MM.1S (cell line): ENCODE data around the gene ALDH3B1.
A peak's percentile ranks its signal among the peaks of the same experiment; 100 is the strongest.

Experiments used
- DNase-seq: peaks from one replicate; pipeline ENCODE4 v3.0.0-alpha.2; 2015
- H2AFZ ChIP-seq: fragments of 300-600 bp; sonication (generic); 2 replicates; pipeline ENCODE4 v1.6.0; 2016; ENCODE audit warnings: antibody characterized with exemption, low read length
- H3F3A ChIP-seq: fragments of 300-600 bp; sonication (generic); 2 replicates; pipeline ENCODE4 v1.6.1; 2016; ENCODE audit warnings: mild to moderate bottlenecking, antibody characterized with exemption, low read length, moderate library complexity, mixed read lengths; ENCODE audit not compliant: insufficient read depth
- H3K27ac ChIP-seq: fragments of 300-600 bp; sonication (generic); 2 replicates; pipeline ENCODE4 v1.5.1; 2016; ENCODE audit warnings: mild to moderate bottlenecking, low read length
- H3K27me3 ChIP-seq: fragments of 300-600 bp; sonication (generic); replicated peaks from 2 replicates; pipeline ENCODE4 v1.6.0; 2016; ENCODE audit warnings: low read length; ENCODE audit not compliant: insufficient read depth
- H3K36me3 ChIP-seq: fragments of 300-600 bp; sonication (generic); replicated peaks from 2 replicates; pipeline ENCODE4 v1.6.1; 2016; ENCODE audit warnings: mild to moderate bottlenecking, low read length, mixed read lengths; ENCODE audit not compliant: insufficient read depth
- H3K4me1 ChIP-seq: fragments of 300-600 bp; sonication (generic); 2 replicates; pipeline ENCODE4 v1.6.1; 2016; ENCODE audit warnings: low read length, mixed read lengths
- H3K4me2 ChIP-seq: fragments of 300-600 bp; sonication (generic); 2 replicates; pipeline ENCODE4 v1.6.0; 2016; ENCODE audit warnings: low read depth, low read length
- H3K4me3 ChIP-seq: fragments of 300-600 bp; sonication (generic); 2 replicates; pipeline ENCODE4 v1.5.1; 2016; ENCODE audit warnings: low read length, mixed read lengths
- H3K79me2 ChIP-seq: fragments of 300-600 bp; sonication (generic); 2 replicates; pipeline ENCODE4 v1.6.1; 2016; ENCODE audit warnings: mixed run types, low read length, mixed read lengths
- H3K9ac ChIP-seq: fragments of 300-600 bp; sonication (generic); 2 replicates; pipeline ENCODE4 v1.6.1; 2016; ENCODE audit warnings: low read length, mixed read lengths
- H3K9me2 ChIP-seq: fragments of 300-600 bp; sonication (generic); replicated peaks from 2 replicates; pipeline ENCODE4 v1.6.1; 2016; ENCODE audit warnings: mild to moderate bottlenecking, low read length, mixed read lengths; ENCODE audit not compliant: insufficient read depth
- H3K9me3 ChIP-seq: fragments of 300-600 bp; sonication (generic); replicated peaks from 2 replicates; pipeline ENCODE4 v1.6.1; 2016; ENCODE audit warnings: mild to moderate bottlenecking, low read length, mixed read lengths; ENCODE audit not compliant: insufficient read depth
- H4K20me1 ChIP-seq: fragments of 300-600 bp; sonication (generic); 2 replicates; pipeline ENCODE4 v1.6.1; 2016; ENCODE audit warnings: mild to moderate bottlenecking, low read length, moderate library complexity, mixed read lengths; ENCODE audit not compliant: insufficient read depth
- EZH2 ChIP-seq: fragments of 300-600 bp; sonication (generic); optimal IDR thresholded peaks from 2 replicates; pipeline ENCODE3; 2017; ENCODE audit warnings: low read depth, mild to moderate bottlenecking, antibody characterized with exemption, low read length, mixed read lengths
- EZH2phosphoT487 ChIP-seq: fragments of 300-600 bp; sonication (generic); IDR thresholded peaks from 2 replicates; pipeline ENCODE4 v1.6.1; 2018; ENCODE audit warnings: antibody characterized with exemption, low read length
- TF ChIP-seq, protein P1 (sequence below): fragments of 300-600 bp; sonication (generic); IDR thresholded peaks from 2 replicates; pipeline ENCODE4 v1.5.1; 2016; ENCODE audit warnings: antibody characterized with exemption, low read length, mixed read lengths

ALDH3B1 gene

DNA sequence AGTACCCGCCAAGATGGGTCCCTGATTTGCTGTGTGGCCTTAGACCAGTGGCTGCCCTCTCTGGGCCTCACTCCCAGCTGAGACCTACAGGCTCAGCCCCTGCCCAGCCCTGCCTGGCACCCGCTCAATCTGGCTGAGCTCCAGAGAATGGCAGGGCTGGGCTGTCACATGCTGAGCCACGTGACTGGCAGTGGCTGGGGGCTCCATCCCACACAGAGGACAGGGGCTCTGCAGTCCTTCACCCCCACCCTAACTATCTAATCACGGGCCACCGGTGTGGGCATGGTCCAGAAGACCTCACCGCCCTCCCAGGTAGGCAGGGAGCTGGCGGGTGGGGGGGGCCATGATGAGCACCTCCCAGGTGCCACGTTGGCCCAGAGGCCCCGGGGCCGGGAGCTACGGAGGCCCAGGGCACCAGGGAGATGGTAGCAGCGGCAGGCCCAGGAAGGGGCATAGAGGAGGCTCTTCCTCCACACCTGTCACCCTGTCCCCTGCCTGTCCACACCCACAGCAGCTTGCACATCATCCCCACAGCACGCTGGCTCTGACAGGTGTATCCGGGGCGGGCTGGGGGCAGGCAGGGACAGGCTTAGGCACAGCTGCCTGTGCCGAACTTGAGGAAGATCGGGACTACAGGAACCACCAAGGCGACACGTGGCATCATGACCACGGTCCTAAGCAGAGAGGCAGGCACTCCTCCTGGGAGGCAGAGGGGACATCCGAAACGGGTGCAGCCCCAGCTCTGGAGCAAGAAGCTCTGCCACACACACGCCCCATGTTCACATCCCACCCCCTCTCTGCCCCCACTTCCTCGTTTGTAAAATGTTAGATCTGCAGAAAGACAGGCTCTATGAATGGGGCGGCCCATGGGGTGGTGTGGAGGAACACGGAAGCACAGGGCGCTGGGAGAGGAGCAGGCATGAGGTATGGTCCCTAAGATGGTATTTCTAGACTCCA, 1.5 kb upstream of the ALDH3B1 start:
- Histone ChIP-seq H3K27ac (peak overlapping the region; percentile 95), H3K4me3 (peak overlapping the region; percentile 32), H3K9me3 (no peaks in the 10 kb centered on the region), H3K9ac (peak overlapping the region; percentile 68), H3K36me3 (no peaks in the 10 kb centered on the region), H3K9me2 (no peaks in the 10 kb centered on the region), H3K27me3 (no peaks in the 10 kb centered on the region), H2AFZ (peak overlapping the region; percentile 41), H4K20me1 (no peaks in the 10 kb centered on the region), H3K4me2 (peak overlapping the region; percentile 70), H3F3A (peaks cover 50% of the 10 kb centered on the region), H3K79me2 (no peaks in the 10 kb centered on the region), H3K4me1 (peaks cover 76% of the 10 kb centered on the region)
- TF ChIP-seq, protein P1, sequence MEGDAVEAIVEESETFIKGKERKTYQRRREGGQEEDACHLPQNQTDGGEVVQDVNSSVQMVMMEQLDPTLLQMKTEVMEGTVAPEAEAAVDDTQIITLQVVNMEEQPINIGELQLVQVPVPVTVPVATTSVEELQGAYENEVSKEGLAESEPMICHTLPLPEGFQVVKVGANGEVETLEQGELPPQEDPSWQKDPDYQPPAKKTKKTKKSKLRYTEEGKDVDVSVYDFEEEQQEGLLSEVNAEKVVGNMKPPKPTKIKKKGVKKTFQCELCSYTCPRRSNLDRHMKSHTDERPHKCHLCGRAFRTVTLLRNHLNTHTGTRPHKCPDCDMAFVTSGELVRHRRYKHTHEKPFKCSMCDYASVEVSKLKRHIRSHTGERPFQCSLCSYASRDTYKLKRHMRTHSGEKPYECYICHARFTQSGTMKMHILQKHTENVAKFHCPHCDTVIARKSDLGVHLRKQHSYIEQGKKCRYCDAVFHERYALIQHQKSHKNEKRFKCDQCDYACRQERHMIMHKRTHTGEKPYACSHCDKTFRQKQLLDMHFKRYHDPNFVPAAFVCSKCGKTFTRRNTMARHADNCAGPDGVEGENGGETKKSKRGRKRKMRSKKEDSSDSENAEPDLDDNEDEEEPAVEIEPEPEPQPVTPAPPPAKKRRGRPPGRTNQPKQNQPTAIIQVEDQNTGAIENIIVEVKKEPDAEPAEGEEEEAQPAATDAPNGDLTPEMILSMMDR: no peak
- TF ChIP-seq EZH2phosphoT487 (no peak), EZH2 (no peak)
- peak; percentile 94 for DNase-seq

DNA sequence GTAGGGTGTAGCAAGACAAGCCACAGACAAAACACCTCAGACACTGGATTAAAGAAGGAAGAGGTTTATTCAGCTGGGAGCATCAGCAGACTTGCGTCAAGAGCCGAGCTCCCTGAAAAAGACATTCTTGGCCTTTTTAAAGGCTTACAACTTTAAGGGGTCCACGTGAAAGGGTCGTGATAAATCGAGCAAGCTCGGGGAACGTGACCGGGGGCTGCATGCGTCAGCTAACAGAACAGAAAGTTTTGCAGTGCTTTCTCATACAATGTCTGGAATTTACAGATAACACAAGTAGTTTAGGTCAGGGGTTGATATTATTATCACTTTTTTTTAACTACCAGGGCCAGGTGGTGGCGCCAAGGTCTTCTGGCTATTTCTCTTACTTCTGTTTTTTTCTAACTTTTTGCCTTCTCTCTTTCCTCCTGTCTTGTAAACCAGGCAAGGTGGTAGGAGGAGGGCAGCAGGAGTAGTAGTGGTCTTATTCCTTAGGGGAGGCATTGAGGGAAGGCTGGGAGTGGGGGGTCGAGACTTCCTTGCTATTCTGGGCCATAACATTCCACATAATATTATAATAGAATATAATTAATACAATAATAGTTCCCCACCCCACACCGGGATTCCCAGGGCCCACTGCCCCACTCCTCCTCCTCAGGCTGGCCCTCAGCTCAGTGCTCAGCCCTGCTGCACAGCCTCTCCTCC, 587 bp upstream of the ALDH3B1 start:
- Histone ChIP-seq H3K4me2 (peak overlapping the region; percentile 70), H3K4me1 (peaks cover 76% of the 10 kb centered on the region), H2AFZ (peak overlapping the region; percentile 67; the same call in 1 of the 2 replicates)

DNA sequence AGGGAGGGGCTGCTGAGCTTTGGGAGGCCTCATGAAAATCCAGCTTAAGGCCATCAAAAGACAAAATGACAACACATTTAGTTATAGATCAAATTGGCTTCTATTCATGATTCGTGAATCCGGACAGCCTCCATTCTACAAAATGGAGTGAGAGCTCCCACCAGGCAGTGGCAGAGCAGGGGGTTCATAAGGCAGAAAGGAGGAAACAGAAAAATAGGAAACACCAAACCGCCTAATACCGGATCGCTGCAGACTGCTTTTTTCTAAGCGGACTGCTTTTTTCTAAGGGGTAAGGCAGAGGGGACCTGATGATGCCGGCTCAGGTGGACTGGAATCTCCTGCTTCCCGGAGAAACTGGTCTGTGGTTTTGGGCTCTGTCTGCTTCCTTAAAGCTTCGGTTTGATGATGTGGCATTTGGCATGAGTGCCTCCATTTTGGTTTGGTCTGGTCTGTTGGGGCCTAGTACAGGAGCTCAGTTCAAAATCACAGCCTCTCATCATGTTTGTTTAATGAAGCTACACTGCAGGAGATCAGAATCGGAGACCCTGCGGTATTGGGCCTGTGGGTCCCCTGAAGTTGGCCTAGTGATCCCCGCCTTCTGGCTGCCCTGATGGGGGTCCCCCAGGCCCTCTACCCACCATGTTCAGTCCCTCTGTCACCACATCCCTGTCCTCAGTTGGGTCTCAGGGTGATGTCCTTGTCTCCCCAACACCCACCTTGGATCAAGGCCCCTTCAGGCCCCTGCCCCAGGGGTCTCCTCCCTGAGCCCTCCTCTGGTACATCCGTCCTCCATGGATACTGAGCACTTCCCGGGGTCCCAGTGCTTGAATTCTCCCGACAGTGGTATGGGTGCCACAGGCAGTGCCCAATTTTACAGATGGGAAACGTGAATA, 1.2 kb downstream of the ALDH3B1 start:
- Histone ChIP-seq H3F3A (peaks cover 41% of the 10 kb centered on the region), H3K4me2 (no peak overlapping the region), H3K27ac (no peak overlapping the region), H2AFZ (no peak overlapping the region), H3K4me1 (peaks cover 64% of the 10 kb centered on the region), H3K9ac (no peak overlapping the region), H3K4me3 (no peak overlapping the region), H3K36me3 (no peaks in the 10 kb centered on the region), H4K20me1 (no peaks in the 10 kb centered on the region), H3K9me3 (no peaks in the 10 kb centered on the region), H3K79me2 (no peaks in the 10 kb centered on the region), H3K27me3 (no peaks in the 10 kb centered on the region), H3K9me2 (no peaks in the 10 kb centered on the region)
- TF ChIP-seq, protein P1: no peak
- no peak for TF ChIP-seq EZH2phosphoT487
- no peak for TF ChIP-seq EZH2
- DNase-seq: no peak

More for the DNA sequence above, 587 bp upstream of the ALDH3B1 start:
- TF ChIP-seq, protein P1: peak; percentile 39
- TF ChIP-seq EZH2phosphoT487: no peak
- TF ChIP-seq EZH2: no peak
- peak; percentile 60 for DNase-seq
- Histone ChIP-seq H3K9ac (peak overlapping the region; percentile 68), H3K27ac (peak overlapping the region; percentile 95), H4K20me1 (no peaks in the 10 kb centered on the region), H3K79me2 (no peaks in the 10 kb centered on the region), H3K9me2 (no peaks in the 10 kb centered on the region), H3K36me3 (no peaks in the 10 kb centered on the region), H3K9me3 (no peaks in the 10 kb centered on the region), H3K27me3 (no peaks in the 10 kb centered on the region), H3F3A (peaks cover 54% of the 10 kb centered on the region), H3K4me3 (peak overlapping the region; percentile 32)
